Osteoblast (primary cell): Measurements from ENCODE around the gene EPHB3. TPM values are rescaled to one million over a fixed set of nuclear protein-coding genes. Genes with fewer than 3 reads are reported as not detected.
A peak's percentile ranks its signal among the peaks of the same experiment; 100 is the strongest.

Experiments used
- DNase-seq: peaks from one replicate; pipeline ENCODE4 v3.0.0; 2011; ENCODE audit warnings: low spot score, mixed read lengths; ENCODE audit not compliant: insufficient read length; ENCODE audit errors: missing footprints
- H2AFZ ChIP-seq: 2 replicates; pipeline ENCODE4 v1.6.0; 2011; ENCODE audit warnings: mild to moderate bottlenecking, low read length
- H3K27ac ChIP-seq: 2 replicates; pipeline ENCODE4 v1.5.1; 2011; ENCODE audit warnings: mild to moderate bottlenecking, low read depth, low read length, moderate library complexity
- H3K27me3 ChIP-seq: 2 replicates; pipeline ENCODE4 v1.6.0; 2012; ENCODE audit warnings: mild to moderate bottlenecking, control low read depth, inconsistent platforms, low read length, moderate library complexity; ENCODE audit not compliant: insufficient read depth
- H3K36me3 ChIP-seq: 2 replicates; pipeline ENCODE4 v1.5.1; 2011; ENCODE audit warnings: mild to moderate bottlenecking, low read length, control low read depth, moderate library complexity; ENCODE audit not compliant: insufficient read depth
- H3K4me1 ChIP-seq: 2 replicates; pipeline ENCODE4 v1.5.1; 2011; ENCODE audit warnings: mild to moderate bottlenecking, low read length, control low read depth, moderate library complexity; ENCODE audit not compliant: insufficient read depth
- H3K4me2 ChIP-seq: 2 replicates; pipeline ENCODE4 v1.6.0; 2011; ENCODE audit warnings: mild to moderate bottlenecking, low read length; ENCODE audit not compliant: insufficient read depth
- H3K4me3 ChIP-seq: fragments of 200-600 bp; sonication (generic); 3 replicates; pipeline ENCODE4 v1.5.1; 2012; ENCODE audit warnings: mild to moderate bottlenecking, low read length, inconsistent platforms; ENCODE audit not compliant: insufficient read depth
- H3K79me2 ChIP-seq: 2 replicates; pipeline ENCODE4 v1.6.0; 2012; ENCODE audit warnings: mild to moderate bottlenecking, low read length, control low read depth, inconsistent platforms; ENCODE audit not compliant: insufficient read depth
- H3K9me3 ChIP-seq: 2 replicates; pipeline ENCODE4 v1.5.1; 2011; ENCODE audit warnings: low read depth, low read length, control low read depth
- H4K20me1 ChIP-seq: 2 replicates; pipeline ENCODE4 v1.6.0; 2012; ENCODE audit warnings: mild to moderate bottlenecking, low read length, control low read depth; ENCODE audit not compliant: insufficient read depth
- CTCF ChIP-seq: IDR thresholded peaks from 2 replicates; pipeline ENCODE4 v1.5.1; 2011; ENCODE audit warnings: mild to moderate bottlenecking, low read depth, low read length, moderate library complexity; ENCODE audit errors: extremely low read depth
- total RNA-seq: library from RNA; depleted of rRNA; stranded (reverse); fragments of >200 nt; gene quantifications from 2 replicates; pipeline ENCODE4 v1.2.3, GENCODE V29; 2012

Gene EPHB3
- total RNA-seq, 1 donor, result 3.6 TPM

DNA sequence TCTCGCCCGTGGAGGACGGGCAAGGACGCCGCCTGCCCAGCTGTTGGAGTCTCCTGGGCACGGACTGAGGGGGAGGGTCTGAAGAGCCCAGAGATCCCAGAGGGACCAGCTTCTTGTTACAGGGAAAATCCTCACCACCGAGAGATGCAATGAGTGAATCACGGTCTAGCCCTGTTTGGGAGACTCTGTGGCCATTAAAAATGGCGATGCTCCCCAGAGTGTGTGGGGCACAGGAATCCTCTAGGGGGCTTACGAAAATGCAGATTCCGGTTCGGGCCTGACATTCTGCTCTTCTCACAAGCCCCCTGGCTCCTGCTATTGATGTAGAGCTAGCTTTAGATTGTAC lies 35.5 kb upstream of the EPHB3 start:
- Histone ChIP-seq H3K4me1 (peaks cover 15% of the 10 kb centered on the region), H3K36me3 (no peaks in the 10 kb centered on the region), H3K4me2 (peak overlapping the region; percentile 87), H3K27ac (no peak overlapping the region), H3K79me2 (no peaks in the 10 kb centered on the region), H4K20me1 (no peaks in the 10 kb centered on the region), H3K27me3 (peaks cover 52% of the 10 kb centered on the region), H3K9me3 (no peaks in the 10 kb centered on the region), H3K4me3 (peak overlapping the region; percentile 71), H2AFZ (peak overlapping the region; percentile 72)
- no peak for TF ChIP-seq CTCF
- peak; percentile 58 for DNase-seq

DNA sequence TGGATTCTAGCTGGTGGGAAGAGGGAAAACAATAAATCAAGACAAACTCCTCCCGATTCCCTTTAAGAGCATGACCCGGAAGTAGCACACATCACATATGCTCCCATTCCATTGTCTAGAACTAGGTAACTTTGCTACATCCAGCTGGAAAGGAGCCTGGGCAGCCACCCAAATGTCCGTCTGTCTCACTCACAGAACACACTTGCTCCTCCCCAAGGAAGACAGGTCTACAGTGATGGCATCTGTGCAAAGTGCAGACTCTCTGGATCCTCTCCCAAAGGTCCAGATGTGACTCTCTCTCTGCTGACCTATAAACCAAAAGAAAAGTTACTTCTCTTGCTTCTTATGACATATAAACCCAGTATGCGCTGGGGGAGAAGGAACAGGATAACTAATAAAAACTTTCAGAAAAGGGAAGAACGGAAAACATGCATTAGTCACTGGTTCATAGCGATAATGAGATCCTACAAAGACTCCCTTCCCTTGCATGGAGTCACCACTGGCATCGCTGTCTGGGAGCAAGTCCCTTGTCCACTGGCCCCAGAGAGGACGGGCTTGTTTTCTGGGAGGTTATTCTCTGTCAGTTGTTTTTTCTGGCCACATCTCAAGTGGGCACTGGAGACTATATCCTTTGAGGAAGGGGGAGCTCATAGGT lies 29.8 kb upstream of the EPHB3 start:
- no peak overlapping the region for H3K4me3 ChIP-seq
- H4K20me1 ChIP-seq, result no peaks in the 10 kb centered on the region
- no peaks in the 10 kb centered on the region for H3K9me3 ChIP-seq
- H2AFZ ChIP-seq, result no peak overlapping the region
- DNase-seq, result peak; percentile 79
- no peak overlapping the region for H3K27ac ChIP-seq
- H3K4me2 ChIP-seq, result no peak overlapping the region
- peaks cover 48% of the 10 kb centered on the region for H3K27me3 ChIP-seq
- no peaks in the 10 kb centered on the region for H3K36me3 ChIP-seq
- H3K4me1 ChIP-seq, result no peaks in the 10 kb centered on the region
- no peak for TF ChIP-seq CTCF
- no peaks in the 10 kb centered on the region for H3K79me2 ChIP-seq

GRCh38 chr3:184532940-184533732 lies 28.4 kb upstream of the EPHB3 start:
- H3K4me3 ChIP-seq, result no peak overlapping the region
- no peaks in the 10 kb centered on the region for H4K20me1 ChIP-seq
- TF ChIP-seq CTCF, result no peak
- peaks cover 49% of the 10 kb centered on the region for H3K27me3 ChIP-seq
- no peak overlapping the region for H3K4me2 ChIP-seq
- H3K9me3 ChIP-seq, result no peaks in the 10 kb centered on the region
- DNase-seq, result peak; percentile 80
- H3K79me2 ChIP-seq, result no peaks in the 10 kb centered on the region
- no peak overlapping the region for H3K27ac ChIP-seq
- H3K36me3 ChIP-seq, result no peaks in the 10 kb centered on the region
- no peaks in the 10 kb centered on the region for H3K4me1 ChIP-seq
- no peak overlapping the region for H2AFZ ChIP-seq

DNA sequence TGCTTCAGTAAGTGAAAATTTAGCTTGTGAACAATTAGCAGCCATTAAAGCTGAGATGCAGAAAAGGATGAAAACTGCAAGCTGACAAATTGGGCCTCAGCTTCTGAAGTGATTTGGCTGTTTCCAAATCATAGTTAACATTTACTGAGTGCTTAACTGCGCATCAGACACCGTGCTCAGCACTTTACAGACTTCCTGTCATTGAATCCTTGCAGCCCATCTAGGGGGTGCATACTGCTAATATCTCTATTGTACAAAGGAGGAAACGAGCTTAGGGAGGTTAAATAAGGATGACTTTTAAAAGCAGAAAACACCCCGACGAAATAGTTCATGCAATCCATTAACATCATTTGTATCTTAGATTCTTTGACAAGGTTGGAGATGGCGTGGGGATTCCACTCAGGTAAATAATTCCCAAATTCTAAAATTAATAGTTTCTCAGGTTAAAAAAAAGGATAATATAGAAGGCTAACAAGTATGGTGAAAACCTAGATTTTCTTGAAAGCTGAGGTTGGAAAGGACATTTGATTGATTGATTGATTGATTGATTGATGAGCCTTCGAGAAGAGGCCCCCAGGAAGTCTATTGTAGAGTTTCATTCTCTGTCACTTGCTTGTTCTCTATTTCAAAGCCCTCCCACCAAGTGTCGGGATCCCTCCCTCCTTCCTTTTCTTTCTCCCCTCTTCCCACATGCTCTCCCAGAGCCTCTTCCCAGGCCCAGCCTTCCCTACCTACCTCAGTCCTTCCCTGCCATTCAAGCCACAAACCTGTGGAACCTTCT lies 23.5 kb upstream of the EPHB3 start:
- TF ChIP-seq CTCF, result no peak
- H3K27me3 ChIP-seq, result peaks cover 42% of the 10 kb centered on the region
- H3K4me3 ChIP-seq, result no peak overlapping the region

More for the DNA sequence above, 23.5 kb upstream of the EPHB3 start:
- no peaks in the 10 kb centered on the region for H3K4me1 ChIP-seq
- no peak overlapping the region for H3K27ac ChIP-seq
- H2AFZ ChIP-seq, result no peak overlapping the region
- no peaks in the 10 kb centered on the region for H3K79me2 ChIP-seq
- no peak overlapping the region for H3K4me2 ChIP-seq
- no peaks in the 10 kb centered on the region for H3K9me3 ChIP-seq
- no peaks in the 10 kb centered on the region for H3K36me3 ChIP-seq
- DNase-seq, result no peak
- H4K20me1 ChIP-seq, result no peaks in the 10 kb centered on the region
